ENCODE results near the gene SDK2. TPM values are rescaled to one million over a fixed set of nuclear protein-coding genes. Genes with fewer than 3 reads are reported as not detected.
A peak's percentile ranks its signal among the peaks of the same experiment; 100 is the strongest.

Gene SDK2
- total and polyA plus RNA-seq, 11 donors, result 0.84 to 4.0 (median 2.6) TPM

GRCh38 chr17:73548620-73549311 is 95.5 kb downstream of the SDK2 start:
- 46 to 56% (median 53%) methylated on average over 9 to 11 of the region's 11 CpGs for WGBS, 4 donors
- intact Hi-C loops (cut with DNase I), result loop anchor here in 2 of 10 donors (5.0 to 10.0 kb wide), 2 partner anchors 46 to 49 kb away; no protein-coding TSS in a partner anchor
- Histone ChIP-seq H3K27me3 (peaks cover 0 to 8% (median 0%) of the 10 kb centered on the region in 9 donors), H3K4me3 (no peak overlapping the region), H3K4me1 (peaks cover 0 to 7% (median 0%) of the 10 kb centered on the region in 12 donors), H3K27ac (no peak overlapping the region), H3K36me3 (no peaks in the 10 kb centered on the region), H3K9me3 (no peaks in the 10 kb centered on the region)
- TF ChIP-seq, protein P1, sequence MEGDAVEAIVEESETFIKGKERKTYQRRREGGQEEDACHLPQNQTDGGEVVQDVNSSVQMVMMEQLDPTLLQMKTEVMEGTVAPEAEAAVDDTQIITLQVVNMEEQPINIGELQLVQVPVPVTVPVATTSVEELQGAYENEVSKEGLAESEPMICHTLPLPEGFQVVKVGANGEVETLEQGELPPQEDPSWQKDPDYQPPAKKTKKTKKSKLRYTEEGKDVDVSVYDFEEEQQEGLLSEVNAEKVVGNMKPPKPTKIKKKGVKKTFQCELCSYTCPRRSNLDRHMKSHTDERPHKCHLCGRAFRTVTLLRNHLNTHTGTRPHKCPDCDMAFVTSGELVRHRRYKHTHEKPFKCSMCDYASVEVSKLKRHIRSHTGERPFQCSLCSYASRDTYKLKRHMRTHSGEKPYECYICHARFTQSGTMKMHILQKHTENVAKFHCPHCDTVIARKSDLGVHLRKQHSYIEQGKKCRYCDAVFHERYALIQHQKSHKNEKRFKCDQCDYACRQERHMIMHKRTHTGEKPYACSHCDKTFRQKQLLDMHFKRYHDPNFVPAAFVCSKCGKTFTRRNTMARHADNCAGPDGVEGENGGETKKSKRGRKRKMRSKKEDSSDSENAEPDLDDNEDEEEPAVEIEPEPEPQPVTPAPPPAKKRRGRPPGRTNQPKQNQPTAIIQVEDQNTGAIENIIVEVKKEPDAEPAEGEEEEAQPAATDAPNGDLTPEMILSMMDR (IDR thresholded peaks at IDR 0.05), result no peak
- TF ChIP-seq POLR2A (IDR thresholded peaks at IDR 0.05), result no peak
- ATAC-seq, result peak in 3 of 4 donors; percentile 57 to 87 (median 80)
- DNase-seq, result peak in 3 of 5 donors; percentile 24 to 68 (median 53)

- Histone ChIP-seq H3K27ac (no peak overlapping the region), H3K4me3 (no peak overlapping the region), H3K36me3 (no peaks in the 10 kb centered on the region), H3K9me3 (no peaks in the 10 kb centered on the region), H3K27me3 (no peaks in the 10 kb centered on the region), H3K4me1 (peaks cover 0 to 7% (median 0%) of the 10 kb centered on the region in 12 donors)
- WGBS, 4 donors, result 88 to 93% (median 88%) methylated on average over 6 of the region's 6 CpGs
- TF ChIP-seq, protein P1 (IDR thresholded peaks at IDR 0.05), result no peak
- no peak for TF ChIP-seq POLR2A (IDR thresholded peaks at IDR 0.05)
- no peak for ATAC-seq
- intact Hi-C loops (cut with DNase I), result loop anchor here in 2 of 10 donors (5.0 to 10.0 kb wide), 2 partner anchors 47 to 50 kb away; no protein-coding TSS in a partner anchor
- DNase-seq, result no peak
Observed at GRCh38 chr17:73547790-73548189, 96.5 kb downstream of the SDK2 start.

- WGBS, 4 donors, result 78 to 82% (median 79%) methylated on average over 12 of the region's 12 CpGs
- Histone ChIP-seq H3K36me3 (no peaks in the 10 kb centered on the region), H3K4me3 (no peak overlapping the region), H3K9me3 (no peaks in the 10 kb centered on the region), H3K27me3 (no peaks in the 10 kb centered on the region), H3K27ac (no peak overlapping the region), H3K4me1 (peaks cover 0 to 7% (median 0%) of the 10 kb centered on the region in 12 donors)
- ATAC-seq (peak in 2 of 4 donors; percentile 11 to 14), DNase-seq (peak in 2 of 5 donors; percentile 18 to 39)
- no peak for TF ChIP-seq POLR2A (IDR thresholded peaks at IDR 0.05)
- TF ChIP-seq, protein P1 (IDR thresholded peaks at IDR 0.05), result no peak
- intact Hi-C loops (cut with DNase I), result loop anchor here in 2 of 10 donors (5.0 to 10.0 kb wide), 2 partner anchors 48 to 50 kb away; no protein-coding TSS in a partner anchor
Observed at GRCh38 chr17:73546770-73547536, 97.3 kb downstream of the SDK2 start.

DNA sequence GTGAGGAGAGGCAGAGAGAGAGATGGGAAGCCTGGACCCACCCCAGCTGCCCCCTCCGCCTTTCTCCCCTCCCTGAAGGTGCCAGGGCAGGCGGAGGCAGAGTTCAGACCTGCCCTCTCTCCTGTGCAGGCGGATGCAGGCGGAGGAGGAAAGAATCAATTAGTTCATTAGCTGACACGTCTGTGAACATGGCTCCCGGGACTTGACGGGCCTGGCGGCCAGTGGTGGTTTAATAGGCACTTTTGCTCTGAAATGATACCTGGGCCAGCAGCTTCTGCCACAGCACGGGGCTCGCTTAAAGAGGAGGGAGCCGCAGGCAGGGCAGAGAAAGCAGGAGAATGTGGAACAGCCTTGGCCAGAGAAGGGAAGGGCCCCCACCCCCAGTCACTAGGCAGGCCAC is 98.1 kb downstream of the SDK2 start:
- DNase-seq, result peak in 1 of 5 donors; percentile 22
- H3K4me3 ChIP-seq, result no peak overlapping the region
- 86 to 92% (median 88%) methylated on average over 10 to 11 of the region's 11 CpGs for WGBS, 4 donors

More for the DNA sequence above, 98.1 kb downstream of the SDK2 start:
- H3K36me3 ChIP-seq, result no peaks in the 10 kb centered on the region
- TF ChIP-seq, protein P1 (IDR thresholded peaks at IDR 0.05), result no peak
- no peak for TF ChIP-seq POLR2A (IDR thresholded peaks at IDR 0.05)
- intact Hi-C loops (cut with DNase I), result loop anchor here in 2 of 10 donors (5.0 to 10.0 kb wide), 2 partner anchors 49 to 51 kb away; no protein-coding TSS in a partner anchor
- no peaks in the 10 kb centered on the region for H3K27me3 ChIP-seq
- H3K4me1 ChIP-seq, result peaks cover 0 to 7% (median 0%) of the 10 kb centered on the region in 12 donors
- no peaks in the 10 kb centered on the region for H3K9me3 ChIP-seq
- no peak overlapping the region for H3K27ac ChIP-seq
- no peak for ATAC-seq
